Inflammatory macrophage treated with lipopolysaccharide for 1 hour (primary cell): Measurements from ENCODE around the gene TAS2R42.

Experiments
- DNase-seq, 2 donors: peaks; one replicate each; pipeline ENCODE4 v3.0.0-alpha.2; 2020 to 2022

The TAS2R42 gene

DNA sequence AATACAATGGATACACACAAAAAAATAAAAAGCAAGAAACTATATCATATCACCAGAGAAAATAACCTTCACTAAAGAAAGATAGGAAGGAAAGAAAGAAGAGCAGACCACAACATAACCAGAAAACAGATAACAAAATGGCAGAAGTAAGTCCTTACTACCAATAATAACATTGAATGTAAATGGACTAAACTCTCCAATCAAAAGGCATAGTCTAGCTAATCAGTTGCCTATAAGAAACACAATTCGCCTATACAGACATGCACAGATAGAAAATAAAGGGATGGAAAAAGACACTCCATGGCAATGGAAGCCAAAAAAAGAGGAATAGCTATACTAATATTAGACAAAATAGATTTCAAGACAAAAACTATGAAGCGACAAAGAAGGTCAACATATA lies 43.4 kb downstream of the TAS2R42 start:
- DNase-seq: no peak

DNA sequence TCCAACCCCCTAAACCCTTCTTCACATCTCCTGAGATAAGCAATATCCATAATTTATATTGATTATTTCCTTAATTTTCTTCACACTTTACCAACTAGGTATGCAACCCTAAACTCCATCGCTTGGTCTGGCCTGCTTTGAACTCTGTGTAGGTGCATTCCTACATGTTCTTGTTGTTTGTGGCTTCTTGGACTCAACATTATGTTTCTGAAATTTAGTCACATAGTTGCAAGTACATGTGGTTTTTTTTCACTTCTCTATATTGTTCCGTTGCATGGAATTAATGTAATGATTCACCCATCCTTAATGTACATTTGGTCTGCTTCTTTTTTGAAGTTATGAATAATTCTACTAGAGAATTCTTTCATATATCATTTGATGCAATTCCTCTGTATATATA lies 50.7 kb downstream of the TAS2R42 start:
- peak in 1 of 2 donors; percentile 2 for DNase-seq
